Suprapubic skin (tissue), 4 donors: ENCODE measurements around the gene CA6.

Source experiments
- EP300 ChIP-seq: sonication (generic); formaldehyde crosslinking; IDR thresholded peaks from one replicate; pipeline ENCODE4 v1.6.1; 2017; ENCODE audit warnings: antibody characterized with exemption
- POLR2A ChIP-seq, 2 donors: fragments of 450-650 bp; IDR thresholded peaks; one replicate each; pipeline ENCODE4 v1.6.1; 2017; ENCODE audit warnings: antibody characterized with exemption in 2 of 2, mild to moderate bottlenecking in 2 of 2, moderate library complexity in 2 of 2
- POLR2AphosphoS5 ChIP-seq, 3 donors: sonication (generic); formaldehyde crosslinking; IDR thresholded peaks; one replicate each; pipeline ENCODE4 v1.6.1; 2017; ENCODE audit warnings: antibody characterized with exemption in 3 of 3
- TF ChIP-seq, protein P1 (sequence below), 2 donors: fragments of 200-600 bp in 1 of 2; fragments of 450-650 bp in 1 of 2; sonication (generic) in 1 of 2; IDR thresholded peaks; one replicate each; pipeline ENCODE4 v1.5.1; 2016 to 2019; ENCODE audit warnings: antibody characterized with exemption in 2 of 2, mild to moderate bottlenecking in 1 of 2, moderate library complexity in 1 of 2

- TF ChIP-seq, protein P1, sequence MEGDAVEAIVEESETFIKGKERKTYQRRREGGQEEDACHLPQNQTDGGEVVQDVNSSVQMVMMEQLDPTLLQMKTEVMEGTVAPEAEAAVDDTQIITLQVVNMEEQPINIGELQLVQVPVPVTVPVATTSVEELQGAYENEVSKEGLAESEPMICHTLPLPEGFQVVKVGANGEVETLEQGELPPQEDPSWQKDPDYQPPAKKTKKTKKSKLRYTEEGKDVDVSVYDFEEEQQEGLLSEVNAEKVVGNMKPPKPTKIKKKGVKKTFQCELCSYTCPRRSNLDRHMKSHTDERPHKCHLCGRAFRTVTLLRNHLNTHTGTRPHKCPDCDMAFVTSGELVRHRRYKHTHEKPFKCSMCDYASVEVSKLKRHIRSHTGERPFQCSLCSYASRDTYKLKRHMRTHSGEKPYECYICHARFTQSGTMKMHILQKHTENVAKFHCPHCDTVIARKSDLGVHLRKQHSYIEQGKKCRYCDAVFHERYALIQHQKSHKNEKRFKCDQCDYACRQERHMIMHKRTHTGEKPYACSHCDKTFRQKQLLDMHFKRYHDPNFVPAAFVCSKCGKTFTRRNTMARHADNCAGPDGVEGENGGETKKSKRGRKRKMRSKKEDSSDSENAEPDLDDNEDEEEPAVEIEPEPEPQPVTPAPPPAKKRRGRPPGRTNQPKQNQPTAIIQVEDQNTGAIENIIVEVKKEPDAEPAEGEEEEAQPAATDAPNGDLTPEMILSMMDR (IDR thresholded peaks at IDR 0.05) = no peak
- TF ChIP-seq POLR2AphosphoS5 (IDR thresholded peaks at IDR 0.05) = no peak
- TF ChIP-seq POLR2A (IDR thresholded peaks at IDR 0.05) = no peak
- TF ChIP-seq EP300 = no peak
Measured at GRCh38 chr1:8976338-8976737, 30.7 kb downstream of the CA6 start.
